Measurements from ENCODE around the gene UBB.

DNA sequence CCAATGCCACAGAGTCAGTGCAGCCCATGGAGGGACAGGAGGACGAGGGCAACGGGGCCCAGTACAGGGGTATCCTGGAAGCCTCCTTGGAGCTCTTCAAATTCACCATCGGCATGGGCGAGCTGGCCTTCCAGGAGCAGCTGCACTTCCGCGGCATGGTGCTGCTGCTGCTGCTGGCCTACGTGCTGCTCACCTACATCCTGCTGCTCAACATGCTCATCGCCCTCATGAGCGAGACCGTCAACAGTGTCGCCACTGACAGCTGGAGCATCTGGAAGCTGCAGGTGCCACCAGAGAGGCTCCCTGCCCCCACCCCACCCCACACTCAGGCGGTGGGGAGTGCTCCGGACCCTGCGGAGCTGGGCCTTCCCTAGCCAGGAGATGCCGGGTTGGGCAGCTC lies 51.1 kb downstream of the UBB start:
- TF ChIP-seq, protein P1, sequence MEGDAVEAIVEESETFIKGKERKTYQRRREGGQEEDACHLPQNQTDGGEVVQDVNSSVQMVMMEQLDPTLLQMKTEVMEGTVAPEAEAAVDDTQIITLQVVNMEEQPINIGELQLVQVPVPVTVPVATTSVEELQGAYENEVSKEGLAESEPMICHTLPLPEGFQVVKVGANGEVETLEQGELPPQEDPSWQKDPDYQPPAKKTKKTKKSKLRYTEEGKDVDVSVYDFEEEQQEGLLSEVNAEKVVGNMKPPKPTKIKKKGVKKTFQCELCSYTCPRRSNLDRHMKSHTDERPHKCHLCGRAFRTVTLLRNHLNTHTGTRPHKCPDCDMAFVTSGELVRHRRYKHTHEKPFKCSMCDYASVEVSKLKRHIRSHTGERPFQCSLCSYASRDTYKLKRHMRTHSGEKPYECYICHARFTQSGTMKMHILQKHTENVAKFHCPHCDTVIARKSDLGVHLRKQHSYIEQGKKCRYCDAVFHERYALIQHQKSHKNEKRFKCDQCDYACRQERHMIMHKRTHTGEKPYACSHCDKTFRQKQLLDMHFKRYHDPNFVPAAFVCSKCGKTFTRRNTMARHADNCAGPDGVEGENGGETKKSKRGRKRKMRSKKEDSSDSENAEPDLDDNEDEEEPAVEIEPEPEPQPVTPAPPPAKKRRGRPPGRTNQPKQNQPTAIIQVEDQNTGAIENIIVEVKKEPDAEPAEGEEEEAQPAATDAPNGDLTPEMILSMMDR (conservative IDR thresholded peaks at IDR 0.05; ENCODE audit: low read depth, low read length), result no peak
- no peak for TF ChIP-seq EZH2 (IDR thresholded peaks at IDR 0.05; ENCODE audit: low read length, unreplicated experiment)
- no peak for TF ChIP-seq EZH2phosphoT487 (IDR thresholded peaks at IDR 0.05; ENCODE audit: borderline replicate concordance, low read length)
